DMS53 (cell line): ENCODE data around the gene FIGN.
A peak's percentile ranks its signal among the peaks of the same experiment; 100 is the strongest.

Experiments used
- DNase-seq: peaks from one replicate; lab custom pipeline; 2025; lab: John Stamatoyannopoulos, UW

FIGN gene

GRCh38 chr2:163708265-163708664, 27.5 kb downstream of the FIGN start:
- DNase-seq, result no peak

- peak; percentile 56 for DNase-seq
These were observed 32.4 kb downstream of the FIGN start for GRCh38 chr2:163703386-163703785.

- DNase-seq, result no peak
These were observed 34.2 kb downstream of the FIGN start for GRCh38 chr2:163701399-163702195.

GRCh38 chr2:163698857-163699256, 37.0 kb downstream of the FIGN start:
- DNase-seq, result no peak

- DNase-seq, result no peak
These were observed 37.8 kb downstream of the FIGN start for GRCh38 chr2:163697846-163698637.

GRCh38 chr2:163697429-163697828, 38.4 kb downstream of the FIGN start:
- no peak for DNase-seq

GRCh38 chr2:163693484-163693883, 42.3 kb downstream of the FIGN start:
- no peak for DNase-seq

- no peak for DNase-seq
These were observed 43.0 kb downstream of the FIGN start for GRCh38 chr2:163692611-163693482.

- DNase-seq, result no peak
These were observed 43.7 kb downstream of the FIGN start for GRCh38 chr2:163692081-163692480.

- DNase-seq, result no peak
These were observed 44.9 kb downstream of the FIGN start for GRCh38 chr2:163690896-163691295.

- DNase-seq, result no peak
These were observed 48.6 kb downstream of the FIGN start for GRCh38 chr2:163687217-163687616.

- DNase-seq, result no peak
These were observed 49.5 kb downstream of the FIGN start for GRCh38 chr2:163686289-163686688.

GRCh38 chr2:163682695-163683094, 53.1 kb downstream of the FIGN start:
- peak; percentile 74 for DNase-seq

- no peak for DNase-seq
These were observed 54.1 kb downstream of the FIGN start for GRCh38 chr2:163681745-163682144.

- no peak for DNase-seq
These were observed 60.4 kb downstream of the FIGN start for GRCh38 chr2:163675388-163675787.

- no peak for DNase-seq
These were observed 62.3 kb downstream of the FIGN start for GRCh38 chr2:163673522-163673921.

GRCh38 chr2:163670929-163671328, 64.9 kb downstream of the FIGN start:
- DNase-seq, result peak; percentile 77

GRCh38 chr2:163669506-163669905, 66.3 kb downstream of the FIGN start:
- no peak for DNase-seq

- peak; percentile 65 for DNase-seq
These were observed 68.5 kb downstream of the FIGN start for GRCh38 chr2:163667064-163667887.

GRCh38 chr2:163665817-163666216, 70.0 kb downstream of the FIGN start:
- peak; percentile 73 for DNase-seq

- DNase-seq, result no peak
These were observed 70.8 kb downstream of the FIGN start for GRCh38 chr2:163665051-163665450.
